IMR-90 (cell line): ENCODE measurements around the gene WNT7A. TPM values are rescaled to one million over a fixed set of nuclear protein-coding genes. Genes with fewer than 3 reads are reported as not detected.

Experiments
- ATAC-seq: fragments of 200-7000 bp; cut with Tn5 transposase; 2 replicates; pipeline ENCODE4 v1.9.1; 2020; ENCODE audit warnings: low read depth, mild to moderate bottlenecking, moderate library complexity
- BruUV-seq: library from RNA; stranded (reverse); fragments of 400-500 nt; replicated peaks from 2 replicates; lab custom pipeline; 2021; lab: Mats Ljungman, UMichigan
- CTCF ChIA-PET: fragments of 300-600 bp; formaldehyde crosslinking; extraction: SDS; loops from one replicate; lab custom pipeline; 2021; ENCODE audit warnings: antibody characterized with exemption; lab: Yijun Ruan, JAX
- POLR2A ChIA-PET: fragments of 300-600 bp; sonication (Branson Sonifier 250); formaldehyde crosslinking; loops from one replicate; lab custom pipeline; 2022; ENCODE audit warnings: antibody characterized with exemption; ENCODE audit not compliant: unreplicated experiment; lab: Charles Lee
- DNase-seq: peaks from one replicate; pipeline ENCODE4 v3.0.0; 2013
- H2AFZ ChIP-seq: replicated peaks from 2 replicates; pipeline ENCODE3; 2013; ENCODE audit warnings: low read length, mild to moderate bottlenecking; ENCODE audit not compliant: poor library complexity
- H2AK5ac ChIP-seq: 2 replicates; pipeline ENCODE4 v1.6.1; 2013; ENCODE audit warnings: low read depth, low read length, inconsistent platforms
- H2AK9ac ChIP-seq: replicated peaks from 2 replicates; pipeline ENCODE3; 2013; ENCODE audit warnings: mild to moderate bottlenecking, low read depth, low read length, moderate library complexity; ENCODE audit not compliant: poor library complexity
- H2BK120ac ChIP-seq: 2 replicates; pipeline ENCODE4 v1.6.1; 2013; ENCODE audit warnings: low read depth, low read length, inconsistent platforms
- H2BK15ac ChIP-seq: 3 replicates; pipeline ENCODE4 v1.6.1; 2013; ENCODE audit warnings: low read depth, low read length, inconsistent platforms
- H2BK20ac ChIP-seq: 2 replicates; pipeline ENCODE4 v1.6.1; 2013; ENCODE audit warnings: low read depth, mild to moderate bottlenecking, inconsistent platforms, low read length, moderate library complexity
- H2BK5ac ChIP-seq: 2 replicates; pipeline ENCODE4 v1.6.1; 2013; ENCODE audit warnings: mild to moderate bottlenecking, low read depth, low read length, inconsistent platforms; ENCODE audit not compliant: poor library complexity, severe bottlenecking
- H3K14ac ChIP-seq: replicated peaks from 2 replicates; pipeline ENCODE4 v1.6.1; 2013; ENCODE audit warnings: low read depth, low read length, inconsistent platforms
- H3K18ac ChIP-seq: 2 replicates; pipeline ENCODE4 v1.6.1; 2013; ENCODE audit warnings: low read depth, low read length, control low read depth
- H3K23ac ChIP-seq: 2 replicates; pipeline ENCODE4 v1.6.1; 2013; ENCODE audit warnings: low read depth, low read length, inconsistent platforms
- H3K27ac ChIP-seq: 2 replicates; pipeline ENCODE4 v1.5.1; 2013; ENCODE audit warnings: mild to moderate bottlenecking, control low read depth, low read length; ENCODE audit not compliant: insufficient read depth
- H3K27me3 ChIP-seq: 2 replicates; pipeline ENCODE4 v1.6.1; 2013; ENCODE audit warnings: low read length; ENCODE audit not compliant: control insufficient read depth, insufficient read depth
- H3K36me3 ChIP-seq: 2 replicates; pipeline ENCODE4 v1.6.1; 2013; ENCODE audit warnings: low read length, mixed read lengths; ENCODE audit not compliant: control insufficient read depth, insufficient read depth
- H3K4ac ChIP-seq: 2 replicates; pipeline ENCODE4 v1.6.1; 2013; ENCODE audit warnings: low read depth, low read length, inconsistent platforms
- H3K4me1 ChIP-seq: 2 replicates; pipeline ENCODE4 v1.6.1; 2013; ENCODE audit warnings: low read length, mixed read lengths; ENCODE audit not compliant: control insufficient read depth, insufficient read depth
- H3K4me2 ChIP-seq: 2 replicates; pipeline ENCODE4 v1.6.1; 2013; ENCODE audit warnings: low read depth, mild to moderate bottlenecking, control low read depth, low read length, moderate library complexity
- H3K4me3 ChIP-seq: 2 replicates; pipeline ENCODE4 v1.5.1; 2013; ENCODE audit warnings: low read depth, mild to moderate bottlenecking, control low read depth, low read length, moderate library complexity; ENCODE audit not compliant: insufficient read depth
- H3K56ac ChIP-seq: 2 replicates; pipeline ENCODE4 v1.6.1; 2013; ENCODE audit warnings: low read length, inconsistent platforms; ENCODE audit not compliant: insufficient read depth; ENCODE audit errors: extremely low read depth
- H3K79me1 ChIP-seq, 2 experiments: 2 replicates each; pipeline ENCODE4 v1.6.1; 2013; ENCODE audit warnings: low read length in 2 of 2, inconsistent platforms in 1 of 2, low read depth in 1 of 2
- H3K9ac ChIP-seq: 2 replicates; pipeline ENCODE4 v1.6.1; 2013; ENCODE audit warnings: low read depth, low read length, control low read depth
- H3K9me1 ChIP-seq: 2 replicates; pipeline ENCODE4 v1.6.1; 2013; ENCODE audit warnings: low read length, inconsistent platforms; ENCODE audit not compliant: insufficient read depth
- H3K9me3 ChIP-seq: 2 replicates; pipeline ENCODE4 v1.6.1; 2013; ENCODE audit warnings: low read length; ENCODE audit not compliant: control insufficient read depth, insufficient read depth
- H4K20me1 ChIP-seq: 2 replicates; pipeline ENCODE4 v1.6.1; 2013; ENCODE audit warnings: low read length, inconsistent platforms; ENCODE audit not compliant: insufficient read depth
- H4K5ac ChIP-seq: 2 replicates; pipeline ENCODE4 v1.6.1; 2013; ENCODE audit warnings: mild to moderate bottlenecking, low read depth, low read length, control low read depth
- H4K8ac ChIP-seq, 2 experiments: 2 replicates each; pipeline ENCODE4 v1.6.1; 2013; ENCODE audit warnings: low read depth in 2 of 2, low read length in 2 of 2, control low read depth in 1 of 2, inconsistent platforms in 1 of 2
- H4K91ac ChIP-seq: 2 replicates; pipeline ENCODE4 v1.6.1; 2013; ENCODE audit warnings: low read depth, low read length, inconsistent platforms; ENCODE audit not compliant: insufficient read depth
- CEBPB ChIP-seq: IDR thresholded peaks from 2 replicates; pipeline ENCODE4 v1.6.1; 2012; ENCODE audit warnings: low read depth, low read length, improper control_type of control experiment
- CHD1 ChIP-seq: IDR thresholded peaks from 2 replicates; pipeline ENCODE4 v1.6.1; 2012; ENCODE audit warnings: low read depth, low read length, improper control_type of control experiment
- ELK1 ChIP-seq: fragments of 150-350 bp; IDR thresholded peaks from 2 replicates; pipeline ENCODE4 v1.6.1; 2016; ENCODE audit warnings: low read depth, mild to moderate bottlenecking, low read length, moderate library complexity, borderline replicate concordance
- FOS ChIP-seq: fragments of 150-350 bp; IDR thresholded peaks from 2 replicates; pipeline ENCODE4 v1.6.1; 2016; ENCODE audit warnings: low read depth, low read length
- MAFK ChIP-seq: IDR thresholded peaks from 2 replicates; pipeline ENCODE4 v1.6.1; 2012; ENCODE audit warnings: low read depth, low read length, improper control_type of control experiment
- MXI1 ChIP-seq: IDR thresholded peaks from 2 replicates; pipeline ENCODE4 v1.6.1; 2012; ENCODE audit warnings: low read depth, mild to moderate bottlenecking, low read length, moderate library complexity, borderline replicate concordance
- NFE2L2 ChIP-seq: fragments of 150-350 bp; IDR thresholded peaks from 2 replicates; pipeline ENCODE4 v1.6.1; 2016; ENCODE audit warnings: low read depth, mild to moderate bottlenecking, low read length
- POLR2A ChIP-seq: IDR thresholded peaks from 2 replicates; pipeline ENCODE4 v1.6.1; 2012; ENCODE audit warnings: mild to moderate bottlenecking, low read depth, low read length
- RAD21 ChIP-seq: IDR thresholded peaks from 2 replicates; pipeline ENCODE4 v1.6.1; 2012; ENCODE audit warnings: low read length, improper control_type of control experiment
- RCOR1 ChIP-seq: IDR thresholded peaks from 2 replicates; pipeline ENCODE4 v1.6.1; 2012; ENCODE audit warnings: mild to moderate bottlenecking, low read length, improper control_type of control experiment; ENCODE audit not compliant: insufficient replicate concordance
- RFX5 ChIP-seq: IDR thresholded peaks from 2 replicates; pipeline ENCODE4 v1.8.0; 2012; ENCODE audit warnings: low read depth, mild to moderate bottlenecking, low read length, moderate library complexity
- SMC3 ChIP-seq: fragments of 150-350 bp; IDR thresholded peaks from 2 replicates; pipeline ENCODE4 v1.6.1; 2016; ENCODE audit warnings: low read depth, mild to moderate bottlenecking, antibody characterized with exemption, low read length, moderate library complexity
- USF2 ChIP-seq: fragments of 150-350 bp; IDR thresholded peaks from 2 replicates; pipeline ENCODE4 v1.6.1; 2017; ENCODE audit warnings: mild to moderate bottlenecking, antibody characterized with exemption, low read length, low read depth
- WGBS, 2 experiments: methylation state at CpG; one replicate each; pipeline versions ENCODE4 v1.1.5 to v1.1.7; 2013; ENCODE audit warnings: missing lambda C conversion rate in 2 of 2; ENCODE audit not compliant: insufficient read length in 1 of 2; ENCODE audit errors: extremely low coverage in 2 of 2; 5-methylcytosine and 5-hydroxymethylcytosine counted together
- dilution Hi-C: fragments of 300-500 bp; cut with HindIII; formaldehyde crosslinking; loops from one replicate; pipeline ENCODE4 v1.14.3; 2018; ENCODE audit warnings: low sequenced_read_pairs; ENCODE audit not compliant: unreplicated experiment
- in situ Hi-C: fragments of 300-500 bp; cut with MboI; formaldehyde crosslinking; loops from 3 replicates; pipeline ENCODE4 v1.14.3; 2019; ENCODE audit warnings: low sequenced_read_pairs, inconsistent platforms, mixed read lengths
- intact Hi-C: fragments of 100-400 bp; cut with micrococcal nuclease; formaldehyde crosslinking; loops from 2 replicates; pipeline ENCODE4 v1.10.0; 2022
- polyA plus RNA-seq, 3 experiments: library from polyadenylated mRNA; depleted of rRNA; stranded (reverse); fragments of >200 nt; gene quantifications; 2 replicates each; pipeline ENCODE4 v1.2.3, GENCODE V29; 2012; ENCODE audit warnings: low replicate concordance in 1 of 3
- total RNA-seq: library from RNA; depleted of rRNA; stranded (reverse); fragments of >200 nt; gene quantifications from 2 replicates; pipeline ENCODE4 v1.2.3, GENCODE V29; 2012

WNT7A gene
- total and polyA plus RNA-seq, 2 of the 4 experiments (the other 2 are of a cell fraction), result not detected

GRCh38 chr3:13822871-13823585 lies 56.8 kb downstream of the WNT7A start:
- Histone ChIP-seq H2BK20ac (no peak overlapping the region), H3K27me3 (no peaks in the 10 kb centered on the region), H3K4me2 (no peak overlapping the region), H2AK9ac (no peak overlapping the region), H3K9ac (no peak overlapping the region), H3K79me1 (no peaks in the 10 kb centered on the region), H3K23ac (no peak overlapping the region), H3K14ac (no peak overlapping the region), H4K5ac (no peak overlapping the region), H3K9me3 (peaks cover 8% of the 10 kb centered on the region; the same call in 1 of the 2 replicates), H2BK5ac (no peak overlapping the region), H3K27ac (no peak overlapping the region), H3K56ac (no peak overlapping the region), H3K18ac (no peak overlapping the region), H3K4me3 (no peak overlapping the region), H3K4me1 (no peaks in the 10 kb centered on the region), H4K91ac (no peak overlapping the region), H3K36me3 (no peaks in the 10 kb centered on the region), H2AFZ (no peak overlapping the region), H3K4ac (no peak overlapping the region), H4K20me1 (no peaks in the 10 kb centered on the region), H2AK5ac (no peak overlapping the region), H2BK120ac (no peak overlapping the region), H4K8ac (no peak overlapping the region), H2BK15ac (no peak overlapping the region), H3K9me1 (no peaks in the 10 kb centered on the region)
- dilution Hi-C loops, result no loop called here
- in situ Hi-C loops, result no loop called here
- BruUV-seq, result no TSS peak
- no peak for TF ChIP-seq FOS
- no peak for TF ChIP-seq NFE2L2
- no peak for TF ChIP-seq POLR2A
- TF ChIP-seq ELK1, result no peak
- TF ChIP-seq USF2, result no peak
- no peak for TF ChIP-seq RFX5
- no peak for TF ChIP-seq MAFK
- TF ChIP-seq RCOR1, result no peak
- TF ChIP-seq RAD21, result no peak
- no peak for TF ChIP-seq MXI1
- no peak for TF ChIP-seq CHD1
- TF ChIP-seq SMC3, result no peak
- no peak for TF ChIP-seq CEBPB
- CTCF ChIA-PET, result no interaction called here
- no peak for DNase-seq
- WGBS, 2 experiments, result 63% methylated on average over 2 of the region's 8 CpGs; no CpG with 5 or more reads in 1 of the 2 experiments
- ATAC-seq, result no peak
- POLR2A ChIA-PET, result no interaction called here
- intact Hi-C loops, result no loop called here
